NCI-H2081 (cell line): ENCODE results near the gene DYNLT3.
A peak's percentile ranks its signal among the peaks of the same experiment; 100 is the strongest.

Experiments used
- DNase-seq, 2 experiments: peaks; one replicate each; lab custom pipeline; 2025; lab: John Stamatoyannopoulos, UW

Gene DYNLT3

GRCh38 chrX:37840931-37841330 lies 6.4 kb downstream of the DYNLT3 start:
- DNase-seq = no peak

GRCh38 chrX:37834937-37835336 lies 12.4 kb downstream of the DYNLT3 start:
- no peak for DNase-seq

- DNase-seq = no peak
Measured at GRCh38 chrX:37830371-37830770, 17.0 kb downstream of the DYNLT3 start.

- no peak for DNase-seq
Measured at GRCh38 chrX:37829721-37830120, 17.6 kb downstream of the DYNLT3 start.

- peak; percentile 14 to 26 for DNase-seq
Measured at GRCh38 chrX:37825215-37825842, 22.0 kb downstream of the DYNLT3 start.

- peak; percentile 22 to 28 for DNase-seq
Measured at GRCh38 chrX:37824491-37825214, 22.7 kb downstream of the DYNLT3 start.

- DNase-seq = no peak
Measured at GRCh38 chrX:37820646-37821045, 26.7 kb downstream of the DYNLT3 start.

GRCh38 chrX:37818031-37818430 lies 29.3 kb downstream of the DYNLT3 start:
- no peak for DNase-seq

- no peak for DNase-seq
Measured at GRCh38 chrX:37817579-37817978, 29.8 kb downstream of the DYNLT3 start.

- no peak for DNase-seq
Measured at GRCh38 chrX:37817176-37817575, 30.2 kb downstream of the DYNLT3 start.

GRCh38 chrX:37816766-37817165 lies 30.6 kb downstream of the DYNLT3 start:
- DNase-seq = no peak

GRCh38 chrX:37815366-37815765 lies 32.0 kb downstream of the DYNLT3 start:
- no peak for DNase-seq

GRCh38 chrX:37813570-37813969 lies 33.8 kb downstream of the DYNLT3 start:
- no peak for DNase-seq

GRCh38 chrX:37812110-37812509 lies 35.3 kb downstream of the DYNLT3 start:
- no peak for DNase-seq

- no peak for DNase-seq
Measured at GRCh38 chrX:37809970-37810369, 37.4 kb downstream of the DYNLT3 start.

- DNase-seq = no peak
Measured at GRCh38 chrX:37803057-37803456, 44.3 kb downstream of the DYNLT3 start.

- no peak for DNase-seq
Measured at GRCh38 chrX:37802028-37802427, 45.3 kb downstream of the DYNLT3 start.

- DNase-seq = no peak
Measured at GRCh38 chrX:37800717-37801116, 46.7 kb downstream of the DYNLT3 start.

GRCh38 chrX:37799936-37800335 lies 47.4 kb downstream of the DYNLT3 start:
- DNase-seq = no peak

- no peak for DNase-seq
Measured at GRCh38 chrX:37796805-37797204, 50.6 kb downstream of the DYNLT3 start.

GRCh38 chrX:37796310-37796709 lies 51.1 kb downstream of the DYNLT3 start:
- DNase-seq = no peak
